ENCODE measurements around the gene NRBP1. TPM values are rescaled to one million over a fixed set of nuclear protein-coding genes. Genes with fewer than 3 reads are reported as not detected.
A peak's percentile ranks its signal among the peaks of the same experiment; 100 is the strongest.

NRBP1 gene
- total RNA-seq, 1 experiment from 2014 or later = 66.6 TPM

- Histone ChIP-seq H3K4me2 (ENCODE audit: low read length) (no peak overlapping the region), H3K9me2 (replicated peaks; ENCODE audit: low read length) (no peaks in the 10 kb centered on the region), H3K79me2 (ENCODE audit: low read length) (no peaks in the 10 kb centered on the region), H3K4me1 (ENCODE audit: insufficient read depth, low read length) (peaks cover 11% of the 10 kb centered on the region), H4K20me1 (ENCODE audit: low read length) (no peaks in the 10 kb centered on the region), H2AFZ (ENCODE audit: low read length) (no peak overlapping the region), H3K27me3 (ENCODE audit: low read length) (no peaks in the 10 kb centered on the region), H3K36me3 (ENCODE audit: low read depth, low read length) (no peaks in the 10 kb centered on the region; the same call in none of the 2 replicates), H3K4me3 (ENCODE audit: low read length) (no peak overlapping the region), H3K9me3 (ENCODE audit: low read length) (no peaks in the 10 kb centered on the region), H3K27ac (ENCODE audit: low read length) (no peak overlapping the region), H3F3A (ENCODE audit: low read length, unreplicated experiment) (no peaks in the 10 kb centered on the region), H3K9ac (ENCODE audit: low read length) (no peak overlapping the region)
- TF ChIP-seq EZH2 (IDR thresholded peaks at IDR 0.05; ENCODE audit: low read length, unreplicated experiment) (no peak), CTCF (conservative IDR thresholded peaks at IDR 0.05; ENCODE audit: low read depth, low read length) (no peak), EZH2phosphoT487 (IDR thresholded peaks at IDR 0.05; ENCODE audit: borderline replicate concordance, low read length) (no peak)
- no peak for DNase-seq
- CTCF ChIA-PET = no interaction called here
- ATAC-seq = peak; percentile 55; the same call in 1 of the 2 replicates
- POLR2A ChIA-PET (ENCODE audit: unreplicated experiment) = no interaction called here
- intact Hi-C loops (cut with micrococcal nuclease) = no loop called here
- BruUV-seq (replicated peaks) = no TSS peak
Observed at GRCh38 chr2:27448381-27448780, 19.9 kb downstream of the NRBP1 start.

GRCh38 chr2:27451095-27451494, 22.7 kb downstream of the NRBP1 start:
- POLR2A ChIA-PET (ENCODE audit: unreplicated experiment) = no interaction called here
- no peaks in the 10 kb centered on the region for H3F3A ChIP-seq (ENCODE audit: low read length, unreplicated experiment)
- H3K4me3 ChIP-seq (ENCODE audit: low read length) = no peak overlapping the region
- no peaks in the 10 kb centered on the region for H4K20me1 ChIP-seq (ENCODE audit: low read length)
- no peaks in the 10 kb centered on the region for H3K9me2 ChIP-seq (replicated peaks; ENCODE audit: low read length)
- BruUV-seq (replicated peaks) = no TSS peak
- TF ChIP-seq EZH2phosphoT487 (IDR thresholded peaks at IDR 0.05; ENCODE audit: borderline replicate concordance, low read length) (no peak), EZH2 (IDR thresholded peaks at IDR 0.05; ENCODE audit: low read length, unreplicated experiment) (no peak), CTCF (conservative IDR thresholded peaks at IDR 0.05; ENCODE audit: low read depth, low read length) (no peak)
- no peak for DNase-seq
- H3K9me3 ChIP-seq (ENCODE audit: low read length) = no peaks in the 10 kb centered on the region
- no peak for ATAC-seq
- no peaks in the 10 kb centered on the region for H3K27me3 ChIP-seq (ENCODE audit: low read length)
- no peak overlapping the region for H3K9ac ChIP-seq (ENCODE audit: low read length)
- intact Hi-C loops (cut with micrococcal nuclease) = no loop called here
- H2AFZ ChIP-seq (ENCODE audit: low read length) = no peak overlapping the region
- H3K4me1 ChIP-seq (ENCODE audit: insufficient read depth, low read length) = peaks cover 4% of the 10 kb centered on the region; the same call in 1 of the 2 replicates
- CTCF ChIA-PET = no interaction called here
- no peaks in the 10 kb centered on the region for H3K79me2 ChIP-seq (ENCODE audit: low read length)
- no peaks in the 10 kb centered on the region for H3K36me3 ChIP-seq (ENCODE audit: low read depth, low read length)
- no peak overlapping the region for H3K4me2 ChIP-seq (ENCODE audit: low read length)
- no peak overlapping the region for H3K27ac ChIP-seq (ENCODE audit: low read length)

- no peaks in the 10 kb centered on the region for H3K9me3 ChIP-seq (ENCODE audit: low read length)
- no peaks in the 10 kb centered on the region; the same call in 1 of the 2 replicates for H3K36me3 ChIP-seq (ENCODE audit: low read depth, low read length)
- intact Hi-C loops (cut with micrococcal nuclease) = no loop called here
- BruUV-seq (replicated peaks) = no TSS peak
- ATAC-seq = no peak; the same call in 1 of the 2 replicates
- H3K9me2 ChIP-seq (replicated peaks; ENCODE audit: low read length) = no peaks in the 10 kb centered on the region
- no peak overlapping the region for H3K27ac ChIP-seq (ENCODE audit: low read length)
- H3K79me2 ChIP-seq (ENCODE audit: low read length) = no peaks in the 10 kb centered on the region
- ChIA-PET POLR2A (ENCODE audit: unreplicated experiment) (no interaction called here), CTCF (no interaction called here)
- H3K4me2 ChIP-seq (ENCODE audit: low read length) = no peak overlapping the region
- TF ChIP-seq CTCF (conservative IDR thresholded peaks at IDR 0.05; ENCODE audit: low read depth, low read length) (0 out of 2 replicates have a peak, but pooled peaks have one; percentile 17), EZH2phosphoT487 (IDR thresholded peaks at IDR 0.05; ENCODE audit: borderline replicate concordance, low read length) (no peak)
- no peaks in the 10 kb centered on the region for H3F3A ChIP-seq (ENCODE audit: low read length, unreplicated experiment)
- H3K4me3 ChIP-seq (ENCODE audit: low read length) = no peak overlapping the region
- no peaks in the 10 kb centered on the region for H3K4me1 ChIP-seq (ENCODE audit: insufficient read depth, low read length)
- no peak overlapping the region for H3K9ac ChIP-seq (ENCODE audit: low read length)
- DNase-seq = no peak
- no peak overlapping the region for H2AFZ ChIP-seq (ENCODE audit: low read length)
- no peaks in the 10 kb centered on the region for H4K20me1 ChIP-seq (ENCODE audit: low read length)
- H3K27me3 ChIP-seq (ENCODE audit: low read length) = no peaks in the 10 kb centered on the region
Observed at GRCh38 chr2:27453968-27454367, 25.5 kb downstream of the NRBP1 start.

Data from PC-3 (cell line).